Panc1 (cell line): ENCODE data around the gene HES5. TPM values are rescaled to one million over a fixed set of nuclear protein-coding genes. Genes with fewer than 3 reads are reported as not detected.

ENCODE experiments used
- ATAC-seq: fragments of 200-7000 bp; cut with Tn5 transposase; 2 replicates; pipeline ENCODE4 v1.9.1; 2020; ENCODE audit warnings: mild to moderate bottlenecking, moderate library complexity
- BruUV-seq: library from RNA; stranded (reverse); fragments of 400-500 nt; replicated peaks from 2 replicates; lab custom pipeline; 2021; lab: Mats Ljungman, UMichigan
- CTCF ChIA-PET: fragments of 300-600 bp; sonication (Branson Sonifier 250); formaldehyde crosslinking; loops from one replicate; lab custom pipeline; 2022; ENCODE audit warnings: antibody characterized with exemption; lab: Charles Lee
- POLR2A ChIA-PET: fragments of 300-600 bp; sonication (Branson Sonifier 250); formaldehyde crosslinking; loops from one replicate; lab custom pipeline; 2022; ENCODE audit warnings: antibody characterized with exemption; lab: Charles Lee
- DNase-seq: peaks from one replicate; pipeline ENCODE4 v3.0.0-alpha.2; 2010; ENCODE audit warnings: low read depth, low spot score
- H3K27ac ChIP-seq: 2 replicates; pipeline ENCODE4 v1.5.1; 2011; ENCODE audit warnings: mild to moderate bottlenecking, low read length, inconsistent platforms
- H3K27me3 ChIP-seq: fragments of 200-500 bp; sonication (Bioruptor generic); 2 replicates; pipeline ENCODE4 v1.6.0; 2014; ENCODE audit warnings: low read length, inconsistent platforms; ENCODE audit not compliant: control insufficient read depth, insufficient read depth
- H3K36me3 ChIP-seq: fragments of 200-500 bp; sonication (Bioruptor generic); 2 replicates; pipeline ENCODE4 v1.5.1; 2014; ENCODE audit warnings: inconsistent platforms, mild to moderate bottlenecking, low read length, moderate library complexity; ENCODE audit not compliant: control insufficient read depth, insufficient read depth
- H3K4me1 ChIP-seq: 2 replicates; pipeline ENCODE4 v1.5.1; 2011; ENCODE audit warnings: inconsistent platforms, mild to moderate bottlenecking, low read length, moderate library complexity; ENCODE audit not compliant: control insufficient read depth, insufficient read depth
- H3K4me3 ChIP-seq, 2 experiments: 2 replicates each; pipeline ENCODE4 v1.5.1; 2011 to 2012; ENCODE audit warnings: low read depth in 2 of 2, low read length in 2 of 2, mild to moderate bottlenecking in 2 of 2, inconsistent platforms in 1 of 2, moderate library complexity in 1 of 2
- H3K9me3 ChIP-seq: fragments of 200-500 bp; sonication (Bioruptor generic); 2 replicates; pipeline ENCODE4 v1.5.1; 2014; ENCODE audit warnings: low read depth, mild to moderate bottlenecking, inconsistent platforms, low read length, moderate library complexity; ENCODE audit not compliant: control insufficient read depth, insufficient read depth
- CTCF ChIP-seq: fragments of 450-650 bp; IDR thresholded peaks from 2 replicates; pipeline ENCODE4 v1.5.1; 2017; ENCODE audit warnings: mild to moderate bottlenecking
- POLR2AphosphoS5 ChIP-seq: IDR thresholded peaks from 2 replicates; pipeline ENCODE4 v1.6.1; 2012; ENCODE audit warnings: mild to moderate bottlenecking, low read depth, low read length, moderate library complexity
- SIN3A ChIP-seq: IDR thresholded peaks from 2 replicates; pipeline ENCODE4 v1.6.1; 2012; ENCODE audit warnings: low read depth, mild to moderate bottlenecking, low read length, moderate library complexity, borderline replicate concordance; ENCODE audit not compliant: insufficient read depth
- TCF7L2 ChIP-seq: IDR thresholded peaks from 2 replicates; pipeline ENCODE4 v1.6.1; 2011; ENCODE audit warnings: mild to moderate bottlenecking, low read depth, low read length, inconsistent platforms
- in situ Hi-C: cut with HindIII; loops from 2 replicates; pipeline ENCODE4 v1.10.0; 2016; ENCODE audit warnings: low sequenced_read_pairs, low pct_unique_long_range_greater_than_20kb
- intact Hi-C: fragments of 100-400 bp; cut with micrococcal nuclease; formaldehyde crosslinking; loops from one replicate; pipeline ENCODE4 v1.10.0; 2022; ENCODE audit not compliant: unreplicated experiment
- total RNA-seq: library from RNA; stranded (reverse); gene quantifications from one replicate; pipeline ENCODE4 v1.2.1, GENCODE V29; 2021; ENCODE audit not compliant: unreplicated experiment
- TF ChIP-seq, protein P1 (sequence below), 2 experiments: IDR thresholded peaks; 2 replicates each; pipeline ENCODE4 v1.6.1; 2011 to 2012; ENCODE audit warnings: low read depth in 2 of 2, control low read depth in 1 of 2, low read length in 1 of 2, mild to moderate bottlenecking in 1 of 2, moderate library complexity in 1 of 2; ENCODE audit not compliant: insufficient read depth in 1 of 2

The HES5 gene
- total RNA-seq, 1 experiment from 2014 or later: not detected

- POLR2A ChIA-PET: no interaction called here
Observed at GRCh38 chr1:2503554-2504224, 26.4 kb downstream of the HES5 start.

DNA sequence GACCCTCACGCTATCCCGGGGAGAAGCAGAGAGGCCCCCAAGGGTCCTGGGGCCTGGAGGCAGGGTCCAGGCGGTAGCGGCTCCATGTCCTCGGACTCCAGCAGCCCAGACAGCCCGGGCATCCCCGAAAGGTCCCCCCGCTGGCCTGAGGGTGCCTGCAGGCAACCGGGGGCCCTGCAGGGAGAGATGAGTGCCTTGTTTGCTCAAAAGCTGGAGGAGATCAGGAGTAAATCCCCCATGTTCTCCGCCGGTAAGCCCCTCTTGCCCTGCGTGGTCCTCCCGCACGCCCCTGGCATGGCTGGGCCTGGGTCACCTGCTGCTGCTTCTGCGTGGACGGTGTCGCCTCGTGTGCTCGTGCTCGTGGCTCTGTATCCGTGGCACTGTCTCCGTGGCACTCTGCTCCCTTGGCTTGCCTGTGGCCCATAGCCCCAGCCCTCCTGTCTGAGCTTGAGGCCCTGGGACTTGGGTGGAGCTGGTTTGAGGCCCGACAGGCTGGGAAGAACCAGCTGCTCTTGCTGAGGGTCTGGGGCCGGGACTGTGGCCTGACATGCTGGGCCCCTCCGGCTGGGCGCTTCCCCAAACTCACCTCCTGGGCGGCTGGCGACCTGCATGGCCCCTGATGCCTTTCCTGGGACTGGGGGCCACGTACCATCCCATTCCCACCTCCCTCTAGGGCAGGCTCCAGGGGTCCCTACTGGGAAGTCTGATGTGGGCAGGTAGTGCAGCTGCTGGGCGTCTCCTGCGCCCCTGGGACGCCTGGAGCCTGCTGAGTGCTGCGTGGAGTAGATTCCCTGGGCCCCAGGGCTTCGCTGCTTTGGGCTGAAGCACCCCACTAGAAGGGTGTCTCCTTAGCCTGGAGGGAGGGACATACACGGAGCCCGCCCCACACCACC lies 27.2 kb downstream of the HES5 start:
- no peak overlapping the region for H3K27ac ChIP-seq
- no peaks in the 10 kb centered on the region for H3K9me3 ChIP-seq
- H3K4me1 ChIP-seq: peaks cover 35% of the 10 kb centered on the region
- in situ Hi-C loops: no loop called here
- no peaks in the 10 kb centered on the region for H3K27me3 ChIP-seq
- H3K36me3 ChIP-seq: no peaks in the 10 kb centered on the region
- ChIA-PET POLR2A (no interaction called here), CTCF (interaction anchor here (0.7 kb wide), 1 partner anchor 72 kb away, joined by 3 read pairs; no protein-coding TSS in a partner anchor)
- TF ChIP-seq SIN3A (no peak), TCF7L2 (no peak), POLR2AphosphoS5 (no peak), CTCF (no peak)
- TF ChIP-seq, protein P1, sequence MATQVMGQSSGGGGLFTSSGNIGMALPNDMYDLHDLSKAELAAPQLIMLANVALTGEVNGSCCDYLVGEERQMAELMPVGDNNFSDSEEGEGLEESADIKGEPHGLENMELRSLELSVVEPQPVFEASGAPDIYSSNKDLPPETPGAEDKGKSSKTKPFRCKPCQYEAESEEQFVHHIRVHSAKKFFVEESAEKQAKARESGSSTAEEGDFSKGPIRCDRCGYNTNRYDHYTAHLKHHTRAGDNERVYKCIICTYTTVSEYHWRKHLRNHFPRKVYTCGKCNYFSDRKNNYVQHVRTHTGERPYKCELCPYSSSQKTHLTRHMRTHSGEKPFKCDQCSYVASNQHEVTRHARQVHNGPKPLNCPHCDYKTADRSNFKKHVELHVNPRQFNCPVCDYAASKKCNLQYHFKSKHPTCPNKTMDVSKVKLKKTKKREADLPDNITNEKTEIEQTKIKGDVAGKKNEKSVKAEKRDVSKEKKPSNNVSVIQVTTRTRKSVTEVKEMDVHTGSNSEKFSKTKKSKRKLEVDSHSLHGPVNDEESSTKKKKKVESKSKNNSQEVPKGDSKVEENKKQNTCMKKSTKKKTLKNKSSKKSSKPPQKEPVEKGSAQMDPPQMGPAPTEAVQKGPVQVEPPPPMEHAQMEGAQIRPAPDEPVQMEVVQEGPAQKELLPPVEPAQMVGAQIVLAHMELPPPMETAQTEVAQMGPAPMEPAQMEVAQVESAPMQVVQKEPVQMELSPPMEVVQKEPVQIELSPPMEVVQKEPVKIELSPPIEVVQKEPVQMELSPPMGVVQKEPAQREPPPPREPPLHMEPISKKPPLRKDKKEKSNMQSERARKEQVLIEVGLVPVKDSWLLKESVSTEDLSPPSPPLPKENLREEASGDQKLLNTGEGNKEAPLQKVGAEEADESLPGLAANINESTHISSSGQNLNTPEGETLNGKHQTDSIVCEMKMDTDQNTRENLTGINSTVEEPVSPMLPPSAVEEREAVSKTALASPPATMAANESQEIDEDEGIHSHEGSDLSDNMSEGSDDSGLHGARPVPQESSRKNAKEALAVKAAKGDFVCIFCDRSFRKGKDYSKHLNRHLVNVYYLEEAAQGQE (IDR thresholded peaks at IDR 0.05; ENCODE audit: insufficient read depth in 1 of 2, low read depth in 2 of 2, low read length in 1 of 2): no peak
- ATAC-seq: no peak
- intact Hi-C loops: no loop called here
- H3K4me3 ChIP-seq: no peak overlapping the region
- DNase-seq: no peak
- no TSS peak for BruUV-seq

More at GRCh38 chr1:2503554-2504224, 26.4 kb downstream of the HES5 start:
- CTCF ChIA-PET: interaction anchor here (0.7 kb wide), 1 partner anchor 73 kb away, joined by 3 read pairs; no protein-coding TSS in a partner anchor
- DNase-seq (no peak), ATAC-seq (no peak)
- H3K27me3 ChIP-seq: no peaks in the 10 kb centered on the region
- H3K4me1 ChIP-seq: peaks cover 35% of the 10 kb centered on the region
- in situ Hi-C loops: no loop called here
- TF ChIP-seq SIN3A: no peak
- TF ChIP-seq, protein P1 (IDR thresholded peaks at IDR 0.05; ENCODE audit: insufficient read depth in 1 of 2, low read depth in 2 of 2, low read length in 1 of 2): no peak
- no peak for TF ChIP-seq POLR2AphosphoS5
- TF ChIP-seq TCF7L2: no peak
- H3K36me3 ChIP-seq: no peaks in the 10 kb centered on the region; the same call in 1 of the 2 replicates
- no TSS peak for BruUV-seq
- intact Hi-C loops: no loop called here
- H3K27ac ChIP-seq: no peak overlapping the region
- no peak overlapping the region for H3K4me3 ChIP-seq
- no peaks in the 10 kb centered on the region for H3K9me3 ChIP-seq
